Stimulated activated CD8-positive, alpha-beta memory T cell treated with anti-CD3 and anti-CD28 coated beads, Interleukin-7, amount 100 ng/mL, for 24 hours (primary cell): ENCODE results near the gene SULT1B1.
"Not testable (repeated sequence)": the region's sequence is repeated elsewhere in the genome, so short reads cannot be mapped to it uniquely, and the experiment has no call there.

Experiments
- DNase-seq: peaks from one replicate; pipeline ENCODE4 v3.0.0-alpha.2; 2020; ENCODE audit warnings: low read depth

The SULT1B1 gene

DNA sequence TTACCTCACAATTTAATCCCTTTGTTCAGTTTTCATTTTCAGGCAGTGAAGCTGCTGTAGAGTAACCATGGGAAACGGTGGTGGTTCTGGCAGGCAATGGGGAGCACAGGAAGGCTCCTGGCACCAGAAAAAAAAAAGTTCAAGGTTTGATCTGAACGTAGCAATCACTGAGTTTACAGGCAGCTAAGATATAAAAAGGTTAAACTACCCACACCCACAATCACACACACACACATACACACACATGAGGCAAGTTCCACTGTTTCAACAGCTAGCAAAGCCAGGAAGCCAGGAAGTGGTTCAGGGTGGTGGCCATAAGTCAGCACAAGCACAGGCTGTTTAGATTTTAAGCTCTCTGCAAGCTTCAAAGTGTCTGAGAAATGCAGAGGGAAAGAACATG lies at the start of gene SULT1B1:
Gene SULT1B1, minus strand, starts transcription at position 166 of the 400 bp plus-strand sequence. CDS start 5,403 bp downstream, outside the sequence.
- no peak for DNase-seq

DNA sequence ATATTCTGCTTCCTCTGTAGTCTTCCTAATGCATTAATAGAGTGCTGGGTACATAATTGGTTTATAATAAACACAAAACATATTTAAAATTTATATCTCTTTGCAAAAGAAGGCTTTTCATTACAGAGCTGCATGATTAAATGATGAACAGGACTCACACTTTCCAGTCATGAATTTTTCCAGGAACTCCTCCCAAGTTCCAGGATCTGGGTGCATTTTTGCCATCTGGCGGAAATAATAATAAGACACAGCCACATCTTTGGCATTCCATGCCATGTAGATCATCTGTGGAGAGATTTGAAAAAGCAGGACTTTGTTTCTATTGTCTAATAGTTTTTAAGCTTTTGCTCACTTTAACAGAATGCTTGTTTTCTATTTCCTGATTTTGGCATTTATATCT lies 40.2 kb upstream of the SULT1B1 start:
- no peak for DNase-seq

DNA sequence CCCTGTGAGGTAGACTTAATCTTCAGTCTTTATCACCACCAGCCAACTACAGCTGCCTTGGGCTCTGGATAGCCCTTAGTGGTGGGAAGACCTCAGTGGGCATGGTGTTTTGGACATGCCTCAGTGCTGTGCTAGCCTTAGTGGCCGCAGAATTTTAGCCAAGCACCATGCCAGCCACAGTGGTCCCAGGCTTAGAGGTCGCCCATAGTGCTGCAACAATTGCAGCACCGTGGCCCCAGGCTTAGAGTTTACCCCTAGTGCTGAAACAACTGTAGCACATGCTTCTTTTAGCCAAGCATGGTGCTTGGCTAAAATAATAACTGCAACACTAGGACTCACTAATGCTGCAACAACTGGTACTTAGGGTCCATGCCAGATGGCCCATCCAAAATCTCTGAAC lies 38.9 kb upstream of the SULT1B1 start:
- DNase-seq, result no peak

DNA sequence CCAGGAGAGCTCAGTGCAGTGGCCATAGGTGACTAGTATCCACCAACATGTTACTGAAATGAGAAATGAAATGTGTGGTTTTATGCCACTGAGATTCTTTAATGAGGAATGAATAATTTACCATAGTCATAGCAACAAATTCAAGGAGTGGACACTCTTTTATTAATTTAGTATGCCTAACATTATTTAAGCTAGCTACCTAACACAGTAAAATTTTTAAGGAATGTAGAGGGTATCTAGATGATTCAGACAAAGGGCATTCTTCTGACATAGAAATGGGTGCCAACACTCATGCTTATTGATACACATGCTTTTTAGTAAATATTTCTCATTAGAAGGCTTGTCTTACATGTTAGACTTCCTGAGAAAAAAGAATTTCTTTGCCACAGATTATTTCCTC lies 33.3 kb upstream of the SULT1B1 start:
- no peak for DNase-seq

DNA sequence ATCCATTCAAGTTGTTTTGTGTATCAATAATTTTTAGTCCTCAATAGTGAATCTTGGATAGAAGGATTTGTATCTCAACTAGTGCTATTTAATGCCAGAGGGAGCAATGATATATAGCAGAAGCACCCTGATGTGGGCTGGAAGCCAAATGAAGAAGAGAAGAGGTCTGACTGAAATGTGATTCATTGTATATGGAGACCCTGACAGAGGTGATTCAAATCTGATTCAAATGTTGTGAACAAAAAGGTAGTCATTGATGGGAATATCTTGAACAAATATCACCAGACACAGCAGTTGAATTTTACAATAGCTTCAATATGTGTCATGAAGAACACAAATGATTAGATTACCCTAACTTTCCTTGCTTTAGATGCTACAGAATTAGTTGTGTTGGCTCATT lies 27.5 kb upstream of the SULT1B1 start:
- DNase-seq, result no peak

DNA sequence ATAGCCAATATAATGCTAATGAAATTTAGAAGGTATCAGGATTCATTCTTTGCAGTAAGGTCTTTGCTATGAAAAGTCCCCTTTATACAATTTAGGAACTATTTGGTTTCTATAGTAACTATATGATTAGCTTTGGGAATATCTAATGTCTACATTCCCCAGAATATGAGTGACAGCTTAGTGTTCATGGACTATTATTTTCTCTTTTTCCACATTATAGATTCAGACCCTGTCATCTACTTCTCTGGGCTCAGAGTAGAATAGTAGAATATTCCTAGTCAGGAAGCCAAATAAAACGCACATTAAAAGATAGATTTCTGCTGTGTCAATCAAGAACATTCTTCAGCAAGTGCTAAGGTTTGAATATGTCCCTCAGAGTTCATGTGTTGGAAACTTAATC lies 26.1 kb upstream of the SULT1B1 start:
- no peak for DNase-seq

DNA sequence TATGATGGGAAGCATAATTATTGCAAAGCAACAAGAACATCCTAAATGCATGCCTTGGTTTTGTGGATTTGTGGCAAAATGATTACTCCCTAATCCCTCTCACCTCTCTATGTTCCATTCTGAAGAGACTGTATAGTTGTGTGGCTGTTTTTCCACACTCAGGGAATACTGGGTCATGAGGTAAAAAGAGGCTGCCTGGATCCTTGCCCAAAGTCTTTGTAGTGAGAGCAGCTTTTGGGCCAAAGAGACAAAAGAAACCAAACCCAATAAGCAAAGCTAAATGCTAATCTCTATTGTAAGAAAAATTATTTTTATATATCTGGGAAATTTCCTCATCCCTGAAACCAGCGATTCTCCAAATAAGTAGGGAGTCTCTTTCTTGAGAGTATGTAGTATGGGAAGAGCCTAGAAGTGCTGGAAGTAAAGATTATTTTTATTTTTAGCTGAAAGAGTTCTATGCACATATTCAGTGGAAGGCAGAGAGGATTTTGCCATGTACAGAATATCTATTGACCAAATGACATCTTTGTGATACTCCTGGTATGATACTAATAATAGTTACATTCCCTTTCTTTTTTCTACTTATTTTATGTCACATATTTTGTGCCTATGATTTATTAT lies 24.9 kb upstream of the SULT1B1 start:
- DNase-seq, result no peak

DNA sequence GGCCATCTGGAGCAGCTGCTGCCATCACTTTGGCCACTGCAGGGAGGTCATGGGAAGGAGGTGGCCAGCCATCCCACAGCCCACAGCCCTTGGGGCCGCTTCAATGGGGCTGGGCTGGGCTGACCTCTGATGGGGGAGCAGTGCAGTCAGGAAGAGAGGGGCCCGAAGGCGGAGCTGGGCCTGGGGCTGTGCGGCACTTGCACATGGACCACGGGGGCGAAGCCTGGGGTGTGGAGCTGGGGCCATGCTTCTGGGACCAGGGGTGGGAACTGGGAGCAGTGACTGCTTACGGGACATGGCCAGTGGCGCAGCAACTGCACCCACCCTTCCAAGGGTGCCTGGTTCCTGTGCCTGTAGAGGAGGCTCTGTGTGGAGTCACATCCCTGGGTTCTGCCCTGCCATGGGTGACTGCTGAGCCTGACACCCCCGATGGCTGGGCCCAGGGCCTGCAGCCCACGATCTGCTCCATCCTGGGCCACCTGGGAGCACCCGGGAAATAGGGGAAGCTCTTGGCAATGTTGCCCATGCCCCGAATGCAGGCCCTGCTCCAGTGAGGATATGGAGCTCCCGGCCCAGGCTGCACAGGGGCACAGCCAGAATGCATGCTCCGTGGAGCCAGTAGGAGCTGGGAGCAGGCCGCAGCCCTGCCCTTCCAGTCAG lies 22.4 kb upstream of the SULT1B1 start:
- DNase-seq, result no peak

DNA sequence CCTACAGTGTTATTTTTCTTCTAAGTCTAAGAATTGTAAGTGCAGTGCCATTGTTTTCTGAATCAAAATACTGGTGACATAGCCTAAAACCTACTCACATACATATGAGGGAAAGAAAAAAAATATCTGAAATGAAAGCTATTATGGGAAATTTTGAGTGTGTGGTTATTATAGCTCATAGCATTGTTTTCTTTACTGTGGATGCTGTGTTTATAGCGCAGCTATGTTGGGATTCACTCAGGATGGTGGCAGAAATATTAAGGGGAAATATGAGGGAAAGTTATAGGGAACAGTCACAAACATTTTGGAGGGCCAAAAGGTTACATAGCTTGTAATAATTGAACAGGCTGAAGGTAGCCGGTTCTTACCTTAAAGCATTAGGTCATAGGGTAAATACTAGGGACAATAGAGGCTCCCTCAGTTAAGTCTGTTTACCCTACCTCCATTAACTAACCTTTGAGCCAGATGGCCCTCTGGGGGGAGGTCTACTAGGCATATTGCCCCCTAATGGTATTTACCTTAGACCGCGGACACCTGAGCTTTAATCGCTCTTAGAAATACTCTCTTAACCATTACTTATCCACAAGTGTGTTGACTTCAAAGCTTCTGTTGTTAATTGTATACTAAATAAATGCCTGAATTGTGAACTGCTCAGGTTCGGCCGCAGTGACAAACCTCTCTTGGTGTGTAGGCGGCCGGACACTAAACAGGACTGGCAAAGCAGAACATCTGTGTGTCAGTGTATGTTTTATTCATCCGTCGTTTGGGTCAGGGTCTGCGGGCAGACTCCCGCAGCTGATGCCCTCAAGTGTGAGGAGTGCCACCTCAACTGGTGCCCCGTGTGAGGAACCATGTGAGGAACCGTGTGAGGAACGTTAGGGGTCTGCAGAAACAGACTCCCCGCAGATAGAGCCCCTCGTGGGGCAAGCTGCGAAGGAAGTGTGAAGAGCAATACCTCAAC lies 21.3 kb upstream of the SULT1B1 start:
- DNase-seq, result no peak

DNA sequence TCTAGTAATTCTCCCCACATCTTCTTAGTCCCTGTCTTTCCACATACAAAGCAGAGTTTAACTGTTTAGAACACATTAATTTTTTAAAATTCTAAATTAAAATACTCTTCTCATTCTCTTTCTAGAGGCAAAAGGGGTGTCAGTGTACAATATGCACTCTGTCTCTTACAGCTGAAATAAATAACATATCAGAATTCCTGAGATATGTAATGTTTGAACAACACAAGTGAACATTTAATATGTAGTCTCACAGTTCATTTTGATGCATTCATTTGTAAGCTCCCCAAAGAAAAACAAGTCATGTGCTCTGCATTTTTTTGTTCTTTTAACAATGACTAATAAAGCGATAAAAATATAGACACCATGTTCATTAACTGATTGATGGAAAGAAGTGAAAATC lies 19.7 kb upstream of the SULT1B1 start:
- no peak for DNase-seq

DNA sequence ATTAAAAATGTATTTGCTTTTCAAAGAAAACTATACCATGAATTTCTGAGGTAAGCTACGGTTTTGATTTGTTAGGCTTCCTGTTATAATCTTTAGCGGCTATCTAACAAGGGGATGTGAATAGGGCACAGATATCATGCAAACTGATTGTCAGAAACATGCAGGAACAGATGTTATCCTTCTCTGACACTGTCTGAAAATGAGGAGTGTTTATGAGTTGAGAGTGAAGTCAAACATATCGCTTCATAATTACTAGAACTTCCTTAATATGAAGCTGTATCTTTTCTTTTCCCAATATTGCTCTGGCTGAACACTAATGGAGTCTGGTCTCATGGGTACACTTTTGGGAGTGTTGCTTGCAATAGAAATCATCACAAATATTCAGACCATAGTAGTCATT lies 16.3 kb upstream of the SULT1B1 start:
- DNase-seq, result no peak

DNA sequence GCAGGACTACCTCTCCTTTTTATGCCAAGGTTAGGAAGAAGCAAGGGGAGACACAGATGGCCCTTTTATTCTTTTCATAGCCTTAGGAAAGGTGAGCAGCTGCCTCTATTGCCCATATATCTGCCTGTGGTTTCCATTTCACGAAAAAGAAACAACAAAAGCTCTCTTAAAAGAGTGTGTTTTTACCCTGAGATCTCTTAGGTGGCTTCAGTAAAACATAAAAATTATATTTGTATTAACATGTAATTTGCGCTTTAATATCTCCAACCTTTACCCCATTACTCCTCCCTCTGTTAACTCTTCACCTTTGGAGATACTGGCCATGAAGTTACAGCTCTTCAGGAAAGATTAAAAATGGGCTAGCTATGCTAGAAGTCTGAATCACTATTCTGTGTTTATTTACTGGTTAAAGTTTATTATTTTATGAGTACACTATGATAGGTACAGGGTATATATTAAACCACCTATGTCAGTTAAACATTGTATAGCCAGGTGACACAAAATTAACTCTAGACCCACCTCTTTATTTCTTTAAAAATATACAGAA lies 15.0 kb upstream of the SULT1B1 start:
- DNase-seq, result no peak

DNA sequence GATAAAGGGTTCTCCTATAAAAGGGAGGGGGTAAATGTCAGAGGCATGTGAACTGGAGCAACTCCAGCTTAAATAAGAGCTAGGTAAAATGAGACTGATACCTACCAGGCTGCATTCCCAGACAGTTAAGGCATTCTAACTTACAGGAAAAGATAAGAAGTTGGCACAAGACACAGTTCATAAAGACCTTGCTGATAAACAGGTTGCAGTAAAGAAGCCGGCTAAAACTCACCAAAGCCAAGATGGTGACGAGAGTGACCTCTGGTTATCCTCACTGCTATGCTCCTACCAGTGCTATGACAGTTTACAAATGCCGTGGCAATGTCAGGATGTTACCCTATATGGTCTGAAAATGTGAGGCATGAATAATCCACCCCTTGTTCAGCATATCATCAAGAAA lies 13.1 kb upstream of the SULT1B1 start:
- no peak for DNase-seq

DNA sequence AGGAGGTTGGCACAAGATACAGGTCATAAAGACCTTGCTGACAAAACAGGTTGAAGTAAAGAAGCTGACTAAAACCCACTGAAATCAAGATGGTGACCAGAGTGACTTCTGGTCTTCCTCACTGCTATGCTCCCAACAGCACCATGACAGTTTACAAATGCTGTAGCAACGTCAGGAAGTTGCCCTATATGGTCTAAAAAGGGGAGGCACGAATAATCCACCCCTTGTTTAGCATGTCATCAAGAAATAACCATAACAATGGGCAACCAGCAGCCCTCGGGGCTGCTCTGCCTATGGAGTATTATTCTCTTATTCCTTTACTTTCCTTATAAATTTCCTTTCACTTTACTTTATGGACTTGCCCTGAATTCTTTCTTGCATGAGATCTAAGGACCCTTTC lies 8.1 kb upstream of the SULT1B1 start:
- DNase-seq, result not testable (repeated sequence)

DNA sequence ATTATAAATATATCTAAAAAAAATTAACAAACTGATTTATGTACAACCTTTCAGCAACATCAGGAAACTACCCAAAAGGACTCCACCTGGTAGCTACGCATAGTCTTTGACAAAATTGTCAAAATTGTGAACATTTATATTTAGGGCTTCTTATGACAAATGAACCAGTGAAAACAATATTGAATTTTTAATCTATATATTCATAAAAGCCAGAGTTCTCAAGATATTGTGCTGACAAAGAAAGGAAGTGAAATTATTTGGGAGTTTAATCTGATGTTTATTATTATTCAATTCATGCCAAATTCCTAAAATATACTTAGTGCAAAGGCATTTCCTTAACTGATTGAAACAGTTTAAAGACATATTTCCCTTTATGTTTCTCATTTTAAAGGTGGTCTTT lies 5.3 kb upstream of the SULT1B1 start:
- no peak for DNase-seq

DNA sequence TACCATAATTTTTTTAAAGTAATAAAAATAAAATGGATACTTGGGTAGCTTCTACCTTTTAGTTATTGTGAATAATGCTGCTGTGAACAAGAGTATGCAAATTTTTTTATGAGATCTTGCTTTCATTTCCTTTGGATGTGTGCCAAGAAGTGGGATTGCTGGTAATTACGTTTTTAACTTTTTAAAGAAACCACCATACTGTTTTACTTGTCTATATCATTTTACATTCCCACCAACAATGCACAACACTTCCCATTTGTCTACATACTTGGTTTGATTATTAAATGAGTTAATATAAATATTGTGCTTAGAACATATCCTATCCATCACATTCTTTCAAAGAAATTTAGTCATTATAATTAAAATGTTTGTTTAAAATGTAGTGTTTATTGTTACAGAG lies 3.9 kb upstream of the SULT1B1 start:
- DNase-seq, result no peak

DNA sequence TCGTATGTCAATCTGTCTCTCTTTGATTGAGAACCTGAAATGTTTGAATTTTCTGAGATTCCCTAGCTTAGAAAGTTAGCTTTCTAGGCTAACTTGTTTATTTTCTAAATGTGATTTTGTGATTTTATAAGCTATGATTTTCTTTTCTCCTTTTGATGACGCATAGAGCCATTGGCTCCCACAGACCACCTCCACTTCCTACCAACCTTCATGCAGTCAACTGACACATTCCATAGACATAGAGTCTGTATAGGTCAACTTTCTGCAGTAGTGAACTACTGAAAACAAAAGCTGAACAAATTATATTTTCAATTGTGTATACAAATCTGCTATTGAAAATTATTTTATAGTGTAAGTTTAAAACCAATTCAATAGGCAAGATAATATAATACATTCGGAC lies 2.8 kb upstream of the SULT1B1 start:
- DNase-seq, result no peak

DNA sequence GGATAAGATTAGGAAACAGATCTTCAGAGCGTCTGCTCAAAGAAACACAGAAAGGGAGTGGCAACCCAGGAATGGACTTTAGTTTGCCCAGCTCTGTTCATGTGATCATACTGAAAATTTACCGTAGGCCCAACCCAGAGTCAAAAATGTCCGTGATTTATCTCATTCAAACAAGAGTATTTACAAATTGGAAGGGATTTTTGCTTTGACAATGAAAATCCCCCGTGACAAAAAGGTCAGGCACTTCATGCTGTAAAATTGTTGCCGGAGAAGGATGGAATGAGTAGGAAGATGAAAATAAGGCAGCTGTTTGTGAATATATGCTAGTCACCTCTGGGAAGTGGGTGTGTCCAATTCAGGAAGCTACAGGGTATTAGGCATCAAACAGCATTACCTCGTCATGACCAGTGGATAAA lies 1.2 kb downstream of the SULT1B1 start:
- DNase-seq, result no peak

DNA sequence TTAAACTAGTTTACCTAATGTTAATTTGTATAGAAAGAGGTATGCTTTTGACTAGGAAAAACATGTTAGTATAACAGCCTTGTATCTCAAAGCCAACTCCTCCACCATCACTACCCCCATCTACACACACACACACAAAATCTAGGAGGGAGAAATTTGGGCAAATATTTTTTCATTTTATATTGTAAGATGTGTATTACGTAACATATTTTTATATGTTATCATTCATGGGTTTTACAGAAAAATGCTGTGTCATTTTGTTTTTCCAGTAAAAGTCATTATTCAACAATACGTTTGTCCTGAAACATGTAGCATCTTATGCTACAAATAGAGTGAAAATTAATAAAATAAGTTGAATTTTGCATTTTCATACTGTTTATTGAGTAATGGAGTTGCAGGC lies 3.0 kb downstream of the SULT1B1 start:
- DNase-seq, result no peak

DNA sequence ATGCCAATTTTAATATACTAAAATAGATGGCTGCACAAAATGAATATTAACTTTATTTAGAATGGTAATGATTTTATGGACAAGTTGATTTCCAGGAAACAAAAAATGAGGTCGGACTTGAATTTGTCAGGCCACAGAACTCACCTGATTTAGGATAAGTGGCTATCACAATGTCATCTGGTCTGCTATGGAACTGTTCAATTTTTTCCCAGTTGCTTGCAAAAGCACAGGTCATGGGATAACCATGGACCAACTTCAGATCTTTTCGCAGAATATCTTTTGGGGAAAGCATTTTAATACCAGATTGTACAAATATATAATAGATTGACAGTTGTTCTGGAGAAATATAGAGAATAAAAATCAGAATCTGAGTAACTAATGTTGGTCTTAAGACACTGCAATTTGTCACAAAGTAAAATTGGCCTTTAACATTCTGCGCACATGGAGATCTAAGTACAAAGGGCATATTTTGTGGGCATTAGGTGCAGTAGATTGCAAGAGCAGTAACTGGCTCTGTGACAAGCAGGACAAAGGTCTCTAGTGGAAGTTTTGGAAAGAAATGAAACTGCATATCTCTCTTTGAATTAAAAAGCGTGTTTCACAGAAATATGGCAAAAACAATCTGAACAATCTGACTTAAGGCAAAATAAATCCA lies 5.4 kb downstream of the SULT1B1 start:
- no peak for DNase-seq

DNA sequence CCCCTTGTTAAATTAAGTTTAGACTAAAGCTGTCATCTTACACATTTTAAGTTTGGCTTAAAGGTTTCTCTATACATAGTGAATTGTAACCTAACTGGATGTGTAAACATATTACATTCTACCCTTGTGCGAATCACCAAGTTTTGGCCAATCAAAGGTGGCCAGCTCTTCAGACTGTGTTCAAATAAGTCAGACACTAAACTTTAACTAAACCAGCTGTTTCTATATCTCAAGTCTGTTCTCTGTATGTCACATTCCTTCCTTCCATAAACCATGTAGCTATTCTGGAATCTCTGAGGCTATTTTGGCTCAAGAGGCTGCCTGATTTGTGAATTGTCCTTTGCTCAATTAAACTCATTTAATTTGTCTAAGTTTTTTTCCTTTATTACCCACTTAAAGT lies 6.7 kb downstream of the SULT1B1 start:
- no peak for DNase-seq

DNA sequence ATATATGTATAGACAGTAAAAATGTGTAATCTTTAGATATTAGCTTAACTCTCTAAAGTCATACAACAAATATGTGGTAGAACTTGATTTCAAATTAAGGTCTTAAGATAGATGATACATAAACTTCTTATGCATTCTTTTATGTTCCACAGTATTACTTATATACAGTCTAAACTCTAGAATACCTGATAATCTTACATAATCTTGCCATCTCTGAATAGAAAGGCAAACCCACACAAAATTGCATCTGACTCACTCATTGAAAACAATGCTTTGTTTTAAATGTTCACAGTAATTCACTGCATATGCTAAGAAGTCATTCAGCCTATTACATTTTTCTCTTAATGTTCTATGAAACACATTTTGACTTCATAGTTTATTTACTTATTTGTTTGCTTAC lies 10.1 kb downstream of the SULT1B1 start:
- no peak for DNase-seq
